ENCODE measurements around the gene YIPF2. TPM values are rescaled to one million over a fixed set of nuclear protein-coding genes. Genes with fewer than 3 reads are reported as not detected.

Gene YIPF2
- total RNA-seq, 1 donor from 2014 or later: 56.7 TPM

DNA sequence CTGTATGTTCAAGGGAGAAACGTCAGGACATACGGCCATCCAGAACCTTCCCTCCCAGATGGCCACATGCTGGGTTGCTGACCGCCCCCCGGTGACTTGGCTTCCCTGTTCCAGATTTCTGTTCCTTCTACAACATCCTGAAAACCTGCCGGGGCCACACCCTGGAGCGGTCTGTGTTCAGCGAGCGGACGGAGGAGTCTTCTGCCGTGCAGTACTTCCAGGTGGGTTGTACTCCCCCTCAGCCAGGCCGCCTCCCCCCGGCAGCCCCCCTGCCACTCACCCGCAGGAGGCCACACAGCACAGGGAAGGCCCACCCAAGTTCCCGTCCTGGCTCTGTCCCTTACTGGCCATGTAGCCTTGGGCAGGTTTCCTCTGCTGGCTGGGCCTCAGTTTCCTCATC, 20.5 kb downstream of the YIPF2 start:
- no peak overlapping the region for H3K4me3 ChIP-seq (ENCODE audit: low read depth, low read length)
- no peak for TF ChIP-seq CTCF (conservative IDR thresholded peaks at IDR 0.05; ENCODE audit: low read depth, low read length)
- DNase-seq (ENCODE audit: low read depth): no peak

DNA sequence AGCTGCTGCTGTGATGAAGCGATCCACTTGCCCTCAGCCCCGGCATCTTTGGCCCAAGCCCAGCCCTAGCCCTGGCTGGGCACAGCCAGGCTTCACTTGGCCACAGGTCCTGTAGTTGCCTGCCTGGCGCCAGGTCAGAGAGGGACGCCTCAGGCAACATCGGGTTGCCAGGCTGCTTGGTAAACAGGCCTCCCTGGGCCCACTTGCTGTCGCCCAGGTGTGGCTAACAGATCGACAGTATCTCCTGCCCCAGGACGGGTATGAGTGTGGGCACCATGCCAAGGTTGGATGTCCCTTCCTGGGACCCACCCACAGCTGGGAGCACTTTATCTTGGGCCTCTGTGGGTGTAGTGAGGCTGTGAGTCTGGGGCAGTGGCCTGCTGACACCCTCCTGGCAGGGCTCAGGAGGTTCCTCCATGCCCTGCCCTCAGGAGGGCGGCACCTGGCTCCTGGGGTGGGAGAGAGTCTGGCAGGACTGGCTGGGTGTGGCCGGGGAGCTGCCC, 29.2 kb downstream of the YIPF2 start:
- DNase-seq (ENCODE audit: low read depth): no peak
- no peak overlapping the region for H3K4me3 ChIP-seq (ENCODE audit: low read depth, low read length)
- TF ChIP-seq CTCF (conservative IDR thresholded peaks at IDR 0.05; ENCODE audit: low read depth, low read length): no peak

DNA sequence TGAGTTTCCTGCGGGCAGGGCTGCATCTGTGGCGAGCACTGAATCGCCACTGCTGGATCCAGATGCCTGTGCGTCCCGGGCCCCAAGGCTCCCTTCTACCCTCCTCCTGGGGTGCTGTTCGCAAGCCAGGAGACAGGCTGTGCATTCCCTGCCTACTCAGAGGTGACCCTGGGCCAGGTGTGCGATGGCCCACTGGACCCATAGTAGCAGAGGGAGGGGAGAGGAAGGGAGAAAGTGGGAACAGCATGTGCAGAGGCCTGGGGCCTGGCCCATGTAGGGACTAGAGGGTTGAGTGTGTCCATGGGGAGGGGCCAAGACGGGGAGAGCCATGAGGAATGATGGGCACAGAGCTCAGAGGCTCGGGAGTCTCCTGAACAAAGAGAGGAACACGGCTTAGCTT, 29.8 kb downstream of the YIPF2 start:
- no peak for TF ChIP-seq CTCF (conservative IDR thresholded peaks at IDR 0.05; ENCODE audit: low read depth, low read length)
- DNase-seq (ENCODE audit: low read depth): no peak
- H3K4me3 ChIP-seq (ENCODE audit: low read depth, low read length): no peak overlapping the region

DNA sequence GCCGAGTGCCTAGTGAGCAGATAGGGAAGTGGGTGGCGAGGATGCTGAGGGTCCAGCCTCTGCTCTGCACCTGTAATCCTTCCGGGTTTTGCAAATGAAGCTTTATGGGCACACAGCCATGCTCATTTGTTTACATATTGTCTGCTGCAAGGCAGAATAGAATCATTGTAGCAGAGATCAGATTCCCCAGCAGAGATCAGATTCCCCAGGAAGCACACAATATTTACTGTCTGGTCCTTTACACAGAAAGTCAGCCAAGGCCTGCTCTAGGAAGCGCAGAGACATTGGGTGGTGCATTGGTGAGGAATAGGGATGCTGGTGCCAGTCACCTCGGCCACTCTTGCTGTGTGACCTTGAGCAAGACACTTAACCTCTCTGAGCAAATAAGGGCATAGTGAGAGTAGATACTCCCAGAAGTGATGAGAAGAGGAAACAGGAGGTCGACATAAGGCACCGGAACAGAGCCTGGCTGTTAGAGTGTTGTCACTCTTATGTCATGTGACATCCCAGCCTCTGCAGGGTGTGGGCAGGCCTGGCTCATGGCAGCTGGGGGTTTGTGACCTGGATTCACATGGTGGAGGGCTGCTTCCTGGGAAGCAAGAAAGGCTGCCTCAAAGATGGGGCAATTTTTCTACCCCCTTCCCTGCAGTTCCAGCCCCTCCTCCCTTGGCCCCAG, 31.4 kb downstream of the YIPF2 start:
- no peak for TF ChIP-seq CTCF (conservative IDR thresholded peaks at IDR 0.05; ENCODE audit: low read depth, low read length)
- no peak for DNase-seq (ENCODE audit: low read depth)
- H3K4me3 ChIP-seq (ENCODE audit: low read depth, low read length): no peak overlapping the region

DNA sequence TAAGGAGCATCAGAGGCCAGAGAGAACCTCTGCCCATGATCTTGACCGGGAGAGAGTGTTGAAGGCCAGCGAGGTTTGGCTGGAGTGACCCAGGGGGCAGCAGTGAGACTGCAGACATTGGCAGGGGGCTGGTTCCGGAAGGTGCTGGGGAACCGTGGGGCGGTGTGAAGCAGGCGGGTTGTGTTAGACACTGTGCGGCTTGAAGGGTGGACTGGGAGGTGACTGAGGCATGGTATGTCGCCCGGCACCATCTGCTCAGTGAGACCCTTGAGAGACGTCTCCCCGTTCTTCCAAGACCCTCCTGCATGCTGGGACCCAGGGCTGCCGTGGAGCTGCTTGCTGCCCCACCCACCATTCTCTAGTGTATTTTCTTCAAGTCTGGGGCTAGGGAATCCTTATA, 32.5 kb downstream of the YIPF2 start:
- no peak for TF ChIP-seq CTCF (conservative IDR thresholded peaks at IDR 0.05; ENCODE audit: low read depth, low read length)
- no peak overlapping the region for H3K4me3 ChIP-seq (ENCODE audit: low read depth, low read length)
- no peak for DNase-seq (ENCODE audit: low read depth)

DNA sequence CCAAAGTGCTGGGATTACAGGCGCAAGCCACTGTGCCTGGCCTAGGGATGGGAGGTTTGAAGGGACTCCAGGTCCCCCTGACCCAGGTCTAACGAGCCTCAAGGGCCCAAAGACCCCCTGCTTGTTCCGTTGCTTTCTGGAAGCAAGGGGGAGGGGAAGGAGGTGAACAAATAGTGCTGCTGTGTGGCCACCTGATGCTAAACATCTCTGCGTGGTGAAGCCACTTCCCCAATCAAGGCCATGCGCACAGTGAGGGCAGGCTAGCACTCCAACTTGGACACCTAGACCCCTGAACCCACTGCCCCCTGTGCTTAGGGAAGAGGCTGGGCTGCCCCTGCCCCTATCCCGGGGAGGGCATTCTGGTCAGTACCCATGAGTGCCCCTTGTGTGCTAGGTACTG, 33.1 kb downstream of the YIPF2 start:
- H3K4me3 ChIP-seq (ENCODE audit: low read depth, low read length): no peak overlapping the region
- no peak for DNase-seq (ENCODE audit: low read depth)
- TF ChIP-seq CTCF (conservative IDR thresholded peaks at IDR 0.05; ENCODE audit: low read depth, low read length): no peak

DNA sequence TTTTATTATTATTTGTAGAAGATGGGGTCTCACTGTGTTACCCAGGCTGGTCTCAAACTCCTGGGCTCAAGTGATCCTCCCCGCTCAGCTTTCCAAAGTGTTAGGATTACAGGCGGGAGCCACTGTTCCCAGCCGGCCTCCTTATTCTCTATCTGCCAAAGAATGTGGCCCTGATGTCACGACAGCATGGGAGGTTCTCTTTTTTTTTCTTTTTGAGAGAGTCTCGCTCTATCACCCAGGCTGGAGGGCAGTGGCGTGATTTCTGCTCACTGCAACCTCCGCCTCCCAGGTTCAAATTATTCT, 33.6 kb downstream of the YIPF2 start:
- no peak for TF ChIP-seq CTCF (conservative IDR thresholded peaks at IDR 0.05; ENCODE audit: low read depth, low read length)
- H3K4me3 ChIP-seq (ENCODE audit: low read depth, low read length): no peak overlapping the region
- DNase-seq (ENCODE audit: low read depth): no peak

Data from epithelial cell of proximal tubule (primary cell).